Measurements from ENCODE around the gene MICAL3.

DNA sequence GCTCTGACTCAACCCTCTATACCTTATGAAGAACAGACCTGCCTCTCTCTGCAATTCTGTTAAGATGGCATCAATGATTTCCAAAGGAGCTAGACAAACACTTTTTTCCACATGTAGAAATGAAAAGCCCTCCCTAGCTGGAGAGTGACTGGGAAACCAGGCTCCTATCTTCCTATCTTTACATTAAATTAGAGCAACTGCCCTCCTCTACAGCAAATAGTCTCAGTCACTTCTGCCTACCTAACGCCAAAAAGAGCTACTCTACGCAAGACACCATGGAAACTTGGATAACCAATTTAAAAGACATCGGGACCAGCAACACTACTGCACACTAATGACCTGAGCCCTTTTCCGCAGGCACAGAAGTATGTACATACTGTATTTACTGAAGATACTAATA lies 84.8 kb downstream of the MICAL3 start:
- TF ChIP-seq, protein P1, sequence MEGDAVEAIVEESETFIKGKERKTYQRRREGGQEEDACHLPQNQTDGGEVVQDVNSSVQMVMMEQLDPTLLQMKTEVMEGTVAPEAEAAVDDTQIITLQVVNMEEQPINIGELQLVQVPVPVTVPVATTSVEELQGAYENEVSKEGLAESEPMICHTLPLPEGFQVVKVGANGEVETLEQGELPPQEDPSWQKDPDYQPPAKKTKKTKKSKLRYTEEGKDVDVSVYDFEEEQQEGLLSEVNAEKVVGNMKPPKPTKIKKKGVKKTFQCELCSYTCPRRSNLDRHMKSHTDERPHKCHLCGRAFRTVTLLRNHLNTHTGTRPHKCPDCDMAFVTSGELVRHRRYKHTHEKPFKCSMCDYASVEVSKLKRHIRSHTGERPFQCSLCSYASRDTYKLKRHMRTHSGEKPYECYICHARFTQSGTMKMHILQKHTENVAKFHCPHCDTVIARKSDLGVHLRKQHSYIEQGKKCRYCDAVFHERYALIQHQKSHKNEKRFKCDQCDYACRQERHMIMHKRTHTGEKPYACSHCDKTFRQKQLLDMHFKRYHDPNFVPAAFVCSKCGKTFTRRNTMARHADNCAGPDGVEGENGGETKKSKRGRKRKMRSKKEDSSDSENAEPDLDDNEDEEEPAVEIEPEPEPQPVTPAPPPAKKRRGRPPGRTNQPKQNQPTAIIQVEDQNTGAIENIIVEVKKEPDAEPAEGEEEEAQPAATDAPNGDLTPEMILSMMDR (IDR thresholded peaks at IDR 0.05) = no peak
- TF ChIP-seq, protein P2, sequence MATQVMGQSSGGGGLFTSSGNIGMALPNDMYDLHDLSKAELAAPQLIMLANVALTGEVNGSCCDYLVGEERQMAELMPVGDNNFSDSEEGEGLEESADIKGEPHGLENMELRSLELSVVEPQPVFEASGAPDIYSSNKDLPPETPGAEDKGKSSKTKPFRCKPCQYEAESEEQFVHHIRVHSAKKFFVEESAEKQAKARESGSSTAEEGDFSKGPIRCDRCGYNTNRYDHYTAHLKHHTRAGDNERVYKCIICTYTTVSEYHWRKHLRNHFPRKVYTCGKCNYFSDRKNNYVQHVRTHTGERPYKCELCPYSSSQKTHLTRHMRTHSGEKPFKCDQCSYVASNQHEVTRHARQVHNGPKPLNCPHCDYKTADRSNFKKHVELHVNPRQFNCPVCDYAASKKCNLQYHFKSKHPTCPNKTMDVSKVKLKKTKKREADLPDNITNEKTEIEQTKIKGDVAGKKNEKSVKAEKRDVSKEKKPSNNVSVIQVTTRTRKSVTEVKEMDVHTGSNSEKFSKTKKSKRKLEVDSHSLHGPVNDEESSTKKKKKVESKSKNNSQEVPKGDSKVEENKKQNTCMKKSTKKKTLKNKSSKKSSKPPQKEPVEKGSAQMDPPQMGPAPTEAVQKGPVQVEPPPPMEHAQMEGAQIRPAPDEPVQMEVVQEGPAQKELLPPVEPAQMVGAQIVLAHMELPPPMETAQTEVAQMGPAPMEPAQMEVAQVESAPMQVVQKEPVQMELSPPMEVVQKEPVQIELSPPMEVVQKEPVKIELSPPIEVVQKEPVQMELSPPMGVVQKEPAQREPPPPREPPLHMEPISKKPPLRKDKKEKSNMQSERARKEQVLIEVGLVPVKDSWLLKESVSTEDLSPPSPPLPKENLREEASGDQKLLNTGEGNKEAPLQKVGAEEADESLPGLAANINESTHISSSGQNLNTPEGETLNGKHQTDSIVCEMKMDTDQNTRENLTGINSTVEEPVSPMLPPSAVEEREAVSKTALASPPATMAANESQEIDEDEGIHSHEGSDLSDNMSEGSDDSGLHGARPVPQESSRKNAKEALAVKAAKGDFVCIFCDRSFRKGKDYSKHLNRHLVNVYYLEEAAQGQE (IDR thresholded peaks at IDR 0.05; ENCODE audit: insufficient read depth in 1 of 2, low read depth in 2 of 2, low read length in 1 of 2) = no peak
- TF ChIP-seq POLR2AphosphoS5 (IDR thresholded peaks at IDR 0.05; ENCODE audit: low read depth, low read length) (no peak), TCF7L2 (IDR thresholded peaks at IDR 0.05; ENCODE audit: low read depth, low read length) (no peak), SIN3A (IDR thresholded peaks at IDR 0.05; ENCODE audit: borderline replicate concordance, insufficient read depth, low read depth, low read length) (no peak)

Measured in Panc1 (cell line).